HG02885 (cell line): ENCODE measurements around the gene KLK7.
"Not testable (repeated sequence)": the region's sequence is repeated elsewhere in the genome, so short reads cannot be mapped to it uniquely, and the experiment has no call there.

ENCODE experiments used
- ATAC-seq: cut with Tn5 transposase; IDR thresholded peaks from one replicate; pipeline ENCODE4 v1.9.1; 2021; ENCODE audit warnings: mild to moderate bottlenecking; ENCODE audit not compliant: unreplicated experiment, poor library complexity

The KLK7 gene

DNA sequence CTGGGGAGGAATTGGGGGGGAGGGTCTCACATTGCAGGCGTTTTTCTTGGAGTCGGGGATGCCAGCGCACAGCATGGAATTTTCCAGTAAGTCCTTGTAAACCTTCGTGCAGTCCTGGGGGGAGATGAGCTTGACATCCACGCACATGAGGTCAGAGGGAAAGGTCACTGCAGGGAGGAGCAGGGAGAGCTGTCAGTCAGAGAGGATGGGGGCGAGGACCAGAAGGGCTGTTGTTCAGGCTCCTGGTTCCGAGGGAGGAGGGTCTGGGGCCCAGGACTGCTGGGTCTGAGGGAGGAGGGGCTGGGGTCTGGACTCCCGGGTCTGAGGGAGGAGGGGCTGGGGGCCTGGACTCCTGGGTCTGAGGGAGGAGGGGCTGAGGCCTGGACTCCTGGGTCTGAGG lies 4.0 kb downstream of the KLK7 start:
- no peak for ATAC-seq

DNA sequence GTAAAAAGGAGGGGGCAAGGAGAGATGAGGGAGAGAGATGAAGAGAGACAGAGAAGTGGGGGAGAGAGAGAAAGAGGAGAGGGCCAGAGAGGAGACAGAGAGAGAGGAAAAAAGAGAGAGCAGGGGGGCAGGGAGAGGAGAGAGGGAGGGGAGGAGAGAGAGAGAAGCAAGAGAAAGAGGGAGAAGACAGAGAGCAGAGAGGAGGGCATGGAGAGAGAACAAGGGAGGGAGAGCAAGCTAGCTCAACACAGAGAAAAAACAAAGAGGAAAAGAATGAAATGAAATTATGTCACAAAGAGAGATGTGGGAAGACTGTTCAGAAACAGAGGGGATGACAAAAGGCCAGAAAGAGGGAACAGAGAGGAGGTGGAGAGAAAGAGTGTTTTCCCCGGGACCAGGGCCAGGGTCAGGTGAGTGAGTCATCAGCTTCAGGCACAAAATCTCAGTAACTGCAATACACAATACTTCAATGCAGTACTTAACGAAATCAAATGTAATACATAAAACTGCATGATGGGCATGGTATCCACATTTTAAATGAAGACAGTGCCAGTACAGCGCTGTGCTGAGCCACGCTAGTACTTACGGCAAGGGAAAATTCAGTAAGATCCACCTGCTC lies 4.8 kb downstream of the KLK7 start:
- no peak for ATAC-seq

DNA sequence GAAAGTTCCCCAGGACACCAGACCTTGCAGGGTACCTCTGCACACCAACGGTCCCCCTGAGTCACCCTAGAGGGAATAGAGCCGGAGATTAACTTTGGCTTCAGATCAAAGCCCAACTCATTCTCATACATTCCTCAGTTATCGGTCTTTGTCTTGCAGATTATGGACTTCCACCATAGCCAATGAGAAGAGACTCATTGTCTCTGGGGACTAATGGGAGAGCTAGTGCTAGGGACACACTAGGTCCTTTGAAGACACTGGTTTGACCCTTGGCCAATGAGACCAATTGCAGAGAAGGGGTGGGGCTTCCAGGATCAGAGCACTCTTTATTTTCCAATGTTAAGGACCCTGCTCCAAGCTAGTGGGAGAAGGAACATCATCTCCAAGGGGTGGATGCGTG lies 6.1 kb downstream of the KLK7 start:
- ATAC-seq = no peak

DNA sequence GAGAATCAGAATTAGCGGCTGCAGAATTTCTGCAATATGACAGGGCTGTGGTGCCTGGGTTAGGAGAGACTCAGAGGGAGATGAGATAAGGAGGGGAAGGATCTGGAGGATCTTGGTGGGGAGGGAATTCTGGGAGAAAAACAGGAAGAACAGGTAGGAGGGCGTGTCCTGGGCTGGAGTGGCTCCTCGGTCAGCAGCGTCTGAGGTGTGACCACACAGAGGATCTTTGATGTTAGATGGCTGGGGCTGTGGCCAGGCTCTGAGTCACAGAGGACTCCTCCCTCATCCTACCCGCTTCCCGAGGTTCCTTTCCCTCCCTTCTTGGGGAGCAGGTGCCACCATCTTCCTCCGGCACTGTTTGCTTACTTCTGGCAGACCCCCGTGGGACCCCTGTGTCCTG lies 8.0 kb downstream of the KLK7 start:
- ATAC-seq = no peak

DNA sequence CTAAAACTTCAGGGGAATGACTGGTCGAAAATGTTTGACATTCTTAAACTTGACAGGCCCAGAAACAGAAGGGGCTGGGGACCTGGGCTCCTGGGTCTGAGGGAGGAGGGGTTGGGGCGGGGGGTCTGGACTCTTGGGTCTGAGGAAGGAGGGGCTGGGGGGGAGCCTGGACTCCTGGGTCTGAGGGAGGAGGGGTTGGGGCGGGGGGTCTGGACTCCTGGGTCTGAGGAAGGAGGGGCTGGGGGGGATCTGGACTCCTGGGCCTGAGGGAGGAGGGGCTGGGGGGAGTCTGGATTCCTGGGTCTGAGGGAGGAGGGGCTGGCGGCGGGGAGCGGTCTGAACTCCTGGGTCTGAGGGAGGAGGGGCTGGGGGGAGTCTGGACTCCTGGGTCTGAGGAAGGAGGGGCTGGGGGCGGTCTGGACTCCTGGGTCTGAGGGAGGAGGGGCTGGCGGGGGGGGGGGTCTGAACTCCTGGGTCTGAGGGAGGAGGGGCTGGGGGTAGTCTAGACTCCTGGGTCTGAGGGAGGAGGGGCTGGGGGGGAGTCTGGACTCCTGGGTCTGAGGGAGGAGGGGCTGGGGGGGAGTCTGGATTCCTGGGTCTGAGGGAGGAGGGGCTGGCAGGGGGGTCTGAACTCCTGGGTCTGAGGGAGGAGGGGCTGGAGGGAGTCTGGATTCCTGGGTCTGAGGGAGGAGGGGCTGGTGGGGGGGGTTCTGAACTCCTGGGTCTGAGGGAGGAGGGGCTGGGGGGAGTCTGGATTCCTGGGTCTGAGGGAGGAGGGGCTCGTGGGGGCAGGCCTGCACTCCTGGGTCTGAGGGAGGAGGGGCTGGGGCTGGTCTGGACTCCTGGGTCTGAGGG lies 8.8 kb downstream of the KLK7 start:
- no peak for ATAC-seq

DNA sequence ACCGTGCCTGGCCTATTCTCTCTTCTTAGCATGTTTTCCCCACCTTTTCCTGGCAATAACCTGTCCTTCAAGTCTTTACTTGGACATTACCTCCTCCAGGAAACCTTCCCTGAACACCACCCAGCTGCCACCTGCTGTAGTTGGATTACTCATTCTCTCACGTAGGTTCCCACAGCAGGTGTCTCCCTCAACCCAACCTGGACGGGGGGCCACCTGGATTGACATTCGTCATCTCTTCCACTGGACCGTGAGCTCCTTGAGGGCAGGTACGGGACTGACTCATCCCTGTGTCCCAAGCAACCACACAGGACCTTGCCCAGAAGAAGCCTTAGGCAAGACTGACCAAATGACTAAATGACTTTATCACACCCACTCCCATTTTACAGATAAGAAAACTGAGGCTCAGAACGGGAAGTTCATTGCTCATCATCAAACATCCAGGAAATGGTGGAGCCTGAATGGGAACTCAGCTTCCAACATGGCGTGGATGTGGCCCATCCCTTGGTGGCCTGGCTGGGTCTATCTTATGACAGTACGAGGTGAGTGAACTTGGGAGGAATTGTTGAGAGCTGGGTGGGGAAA lies 10.8 kb downstream of the KLK7 start:
- no peak for ATAC-seq

DNA sequence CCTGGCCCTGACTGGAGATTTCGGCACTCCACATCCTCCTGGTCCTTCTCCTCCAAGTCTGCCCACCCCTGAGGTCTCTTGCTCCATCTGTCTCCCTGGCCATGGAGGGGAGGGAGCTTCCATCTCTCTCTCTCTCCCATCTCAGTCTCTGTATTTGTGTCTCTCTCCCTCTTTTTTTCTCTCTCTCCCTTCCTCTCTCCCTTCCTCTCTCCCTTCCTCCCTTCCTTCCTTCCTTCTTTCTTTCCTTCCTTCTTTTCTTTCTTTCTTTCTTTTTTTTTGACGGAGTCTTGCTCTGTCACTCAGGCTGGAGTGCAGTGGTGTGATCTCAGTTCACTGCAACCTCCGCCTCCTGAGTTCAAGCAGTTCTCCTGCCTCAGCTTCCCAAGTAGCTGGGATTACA lies 13.9 kb downstream of the KLK7 start:
- not testable (repeated sequence) for ATAC-seq

DNA sequence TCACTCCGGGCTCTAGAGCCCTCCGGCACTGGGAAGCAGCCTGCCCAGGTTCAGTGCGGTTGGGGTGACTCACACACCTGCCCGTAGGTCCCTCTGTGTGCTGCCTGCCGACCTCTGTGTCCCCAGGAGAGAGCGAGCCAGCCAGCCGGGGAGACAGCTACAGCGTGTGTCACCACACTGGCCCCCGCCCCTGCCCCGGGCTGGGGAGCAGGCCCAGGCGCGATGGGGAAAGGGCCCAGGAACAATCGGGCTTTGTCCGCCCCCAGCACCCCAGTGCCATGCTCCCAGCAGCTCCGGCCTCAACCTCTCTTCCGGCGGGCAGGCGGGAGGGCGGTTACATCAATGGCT lies 14.3 kb downstream of the KLK7 start, which contains the start of gene KLK6:
Gene KLK6, minus strand, starts transcription at position 179 of the 348 bp plus-strand sequence. CDS start 1,487 bp downstream, outside the sequence.
- ATAC-seq = no peak

DNA sequence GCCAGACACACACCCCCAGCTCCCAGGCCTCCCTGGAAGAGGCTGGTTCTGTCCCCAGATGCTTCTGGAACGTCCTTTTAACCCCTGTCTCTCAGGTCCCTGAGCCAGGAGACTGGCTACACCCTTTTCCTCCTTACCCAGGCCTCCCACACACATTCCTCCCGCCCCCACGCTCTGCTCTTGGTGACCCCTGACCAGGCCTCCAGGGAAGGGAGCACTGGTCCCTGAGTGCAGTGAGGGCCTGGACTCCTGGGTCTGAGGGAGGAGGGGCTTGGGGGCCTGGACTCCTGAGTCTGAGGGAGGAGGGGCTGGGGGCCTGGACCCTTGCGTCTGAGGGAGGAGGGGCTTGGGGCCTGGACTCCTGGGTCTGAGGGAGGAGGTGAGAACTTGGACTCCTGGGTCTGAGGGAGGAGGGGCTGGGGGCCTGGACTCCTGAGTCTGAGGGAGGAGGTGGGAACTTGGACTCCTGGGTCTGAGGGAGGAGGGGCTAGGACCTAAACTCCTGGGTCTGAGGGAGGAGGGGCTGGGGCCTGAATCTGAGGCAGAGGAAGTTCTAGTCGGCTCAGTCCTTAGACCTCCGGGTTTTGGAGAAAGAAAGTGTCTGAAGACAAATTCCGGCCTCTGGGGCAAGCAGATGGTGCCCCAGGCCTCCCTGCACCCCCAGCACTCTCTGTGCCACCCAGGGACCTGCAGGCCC lies 14.9 kb downstream of the KLK7 start:
- ATAC-seq = no peak

DNA sequence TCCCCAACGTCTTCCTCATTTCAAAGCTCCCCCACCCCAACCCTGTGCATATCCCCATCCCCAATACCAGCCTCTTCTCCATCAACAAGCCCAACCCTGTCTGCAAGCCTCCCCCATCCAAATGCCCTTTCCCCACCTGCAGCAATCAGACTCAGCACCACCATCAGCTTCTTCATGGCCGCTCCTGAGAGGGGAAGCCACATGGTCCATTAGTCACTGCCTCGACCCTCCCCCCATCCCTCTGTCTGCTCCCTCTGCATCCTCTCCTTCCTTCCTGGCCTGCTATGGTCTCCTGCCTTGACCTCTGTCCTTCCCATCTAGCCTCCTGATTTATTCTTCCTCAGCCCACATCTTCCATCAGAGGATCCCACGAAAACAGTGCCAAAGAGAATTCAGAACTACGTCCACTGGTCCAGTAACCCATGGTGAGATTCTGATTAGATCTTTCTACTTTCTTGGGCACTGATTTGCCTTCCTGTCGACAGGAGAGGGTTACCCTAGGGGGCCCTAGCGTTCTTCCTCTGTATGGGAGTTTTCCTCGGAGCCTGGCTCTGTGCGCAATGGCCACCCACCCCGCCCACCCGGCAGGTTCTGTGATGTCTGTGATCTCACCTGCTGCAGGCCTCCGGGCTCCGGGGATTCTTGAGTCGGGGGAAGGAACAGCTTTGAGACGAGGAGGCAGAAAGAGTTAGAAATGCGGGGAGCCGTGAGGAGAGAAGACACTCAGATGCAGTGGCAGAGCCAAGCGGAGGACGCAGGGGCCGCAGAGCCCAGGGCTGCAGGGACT lies 15.6 kb downstream of the KLK7 start:
- ATAC-seq = no peak

DNA sequence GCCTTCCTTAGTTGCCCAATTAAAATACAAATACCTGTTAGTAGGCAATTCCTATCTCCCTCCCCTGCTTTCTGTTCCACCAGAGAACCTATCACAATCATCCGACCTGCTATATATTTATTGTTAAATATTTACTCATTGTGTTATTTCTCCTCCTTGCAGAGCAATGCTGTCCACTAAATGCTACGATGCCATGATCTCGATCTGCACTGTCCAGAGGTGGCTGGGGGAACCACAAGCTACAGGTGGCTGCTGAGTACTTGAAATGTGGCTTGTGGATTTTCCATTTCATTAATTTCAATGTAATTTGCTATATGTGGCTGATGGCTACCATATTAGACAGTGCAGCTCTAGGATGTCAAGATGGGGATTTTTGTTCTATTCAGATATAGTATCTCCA lies 19.5 kb downstream of the KLK7 start:
- ATAC-seq = no peak

DNA sequence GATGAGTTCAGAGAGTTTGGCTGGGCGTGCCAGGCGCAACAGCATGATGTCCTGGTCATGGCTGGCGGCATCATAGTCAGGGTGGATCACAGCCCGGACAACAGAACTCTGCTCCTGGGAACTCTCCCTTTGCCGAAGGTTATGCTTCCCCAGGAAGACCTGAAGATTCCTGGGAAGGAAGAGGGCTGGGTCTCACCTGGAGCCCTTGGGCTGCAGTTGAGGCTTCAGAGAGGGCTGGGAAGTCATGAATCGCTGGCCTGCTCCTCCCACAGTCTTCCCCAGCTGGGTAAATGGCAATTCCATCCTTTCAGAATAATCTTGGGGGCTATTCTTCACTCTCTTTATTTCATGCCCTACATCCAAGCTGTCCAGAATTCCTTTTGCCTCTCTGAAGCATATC lies 20.3 kb downstream of the KLK7 start:
- no peak for ATAC-seq

DNA sequence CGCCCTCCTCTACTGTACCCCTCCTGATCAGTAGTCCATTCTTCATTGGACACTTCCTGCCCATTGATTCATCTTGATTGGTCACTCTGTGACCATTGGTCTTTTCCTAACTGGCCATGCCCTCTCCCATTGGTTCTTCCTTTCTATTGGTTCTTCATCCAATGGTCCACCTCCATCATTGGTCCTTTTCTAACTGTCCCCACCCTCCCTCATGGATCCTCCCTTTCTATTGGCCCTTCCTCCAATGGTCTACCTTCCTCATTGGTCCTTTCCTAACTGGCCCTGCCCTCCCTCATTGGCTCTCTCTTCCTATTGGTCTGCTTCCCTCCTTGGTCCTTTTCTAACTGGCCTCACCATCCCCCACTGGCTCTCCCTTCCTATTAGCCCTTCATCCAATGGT lies 21.5 kb downstream of the KLK7 start:
- ATAC-seq = no peak

DNA sequence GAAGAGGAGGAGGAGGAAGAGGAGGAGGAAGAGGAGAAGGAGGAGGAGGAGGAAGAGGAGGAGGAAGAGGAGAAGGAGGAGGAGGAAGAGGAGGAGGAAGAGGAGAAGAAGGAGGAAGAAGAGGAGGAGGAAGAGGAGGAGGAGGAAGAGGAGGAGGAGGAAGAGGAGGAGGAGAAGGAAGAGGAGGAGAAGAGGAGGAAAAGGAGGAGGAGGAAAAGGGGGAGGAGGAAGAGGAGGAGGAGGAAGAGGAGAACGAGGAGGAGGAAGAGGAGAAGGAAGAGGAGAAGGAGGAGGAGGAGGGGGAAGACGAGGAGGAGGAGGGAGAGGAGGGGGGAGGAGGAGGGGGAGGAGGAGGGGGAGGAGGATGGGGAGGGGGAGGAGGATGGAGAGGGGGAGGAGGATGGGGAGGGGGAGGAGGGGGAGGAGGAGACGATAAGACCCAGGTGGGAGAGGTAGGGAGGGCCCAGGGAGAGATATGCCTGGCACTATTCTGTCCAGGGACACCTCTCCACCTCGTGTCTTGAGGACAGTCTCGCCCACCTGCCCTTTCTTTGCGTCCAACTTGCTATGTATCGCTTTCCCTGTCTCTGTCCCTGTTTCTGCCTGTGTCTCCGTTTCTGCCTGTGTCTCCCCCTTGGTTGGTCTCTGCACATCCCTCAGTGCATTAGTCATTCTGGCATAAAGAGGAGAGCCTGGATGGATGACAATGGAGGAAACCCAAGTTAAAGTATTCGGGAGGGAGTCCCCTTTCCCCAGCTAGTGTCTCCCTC lies 23.8 kb downstream of the KLK7 start:
- ATAC-seq = no peak

DNA sequence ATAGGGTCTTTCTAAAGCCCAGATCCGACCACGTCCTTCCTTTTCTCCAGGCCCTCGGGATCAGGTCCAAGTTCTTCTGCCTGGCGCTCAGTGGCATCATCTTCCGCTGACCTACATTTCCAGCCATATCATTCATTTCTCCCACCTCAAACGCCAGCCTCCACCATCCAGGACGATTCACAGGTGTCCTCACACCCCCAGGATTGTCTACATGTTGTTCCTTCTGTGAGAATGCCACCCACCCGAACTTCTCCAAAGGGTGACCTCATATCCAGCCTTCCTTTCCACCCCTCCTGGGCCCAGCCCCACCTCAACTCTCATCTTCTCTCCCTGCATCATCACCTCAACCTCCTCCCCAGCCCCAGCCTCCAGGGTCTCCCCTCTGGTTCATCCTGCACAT lies 26.1 kb downstream of the KLK7 start:
- no peak for ATAC-seq

DNA sequence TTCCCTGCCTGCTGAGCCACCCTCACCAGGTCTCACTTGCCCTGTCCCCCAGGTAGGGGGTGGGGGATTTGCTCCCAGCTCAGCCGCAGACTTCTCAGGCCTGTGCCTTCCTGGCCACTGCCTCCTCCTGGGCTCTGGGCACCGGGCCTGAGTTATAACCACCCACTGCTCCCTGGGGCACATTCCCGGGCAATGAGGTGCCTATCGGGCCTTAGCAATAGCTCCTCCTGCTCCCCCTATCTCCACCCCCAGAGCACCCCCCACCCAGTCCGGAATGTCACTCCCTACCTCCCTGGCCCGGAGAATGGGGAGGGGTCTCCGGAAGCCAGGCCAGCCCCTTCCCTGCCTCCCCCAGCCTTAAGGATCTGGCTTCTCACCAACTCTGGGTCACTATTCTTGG lies 30.8 kb downstream of the KLK7 start, which contains the start of gene KLK5:
Gene KLK5, minus strand, starts transcription at position 129 of the 400 bp plus-strand sequence. CDS start 381 bp downstream, outside the sequence.
- ATAC-seq = no peak

DNA sequence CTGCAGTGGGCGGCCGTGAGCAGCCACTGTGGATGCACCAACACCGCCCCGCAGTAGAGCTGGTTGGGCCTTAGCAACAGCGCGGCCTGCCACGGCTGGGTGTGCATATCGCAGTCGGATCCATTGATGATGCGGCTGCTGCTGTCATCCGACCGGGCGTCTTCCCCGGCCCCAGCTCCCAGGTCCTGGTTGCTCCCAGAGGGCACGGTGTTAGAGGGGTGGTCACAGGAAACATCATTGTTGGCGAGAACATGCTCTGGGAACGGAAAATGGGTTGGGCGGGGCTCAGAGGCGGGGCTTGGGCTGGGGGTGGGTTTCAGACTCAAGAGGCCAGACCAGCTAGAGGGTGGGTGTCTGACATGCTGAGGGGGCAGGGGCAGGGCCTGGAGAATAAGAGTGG lies 33.9 kb downstream of the KLK7 start:
- no peak for ATAC-seq

DNA sequence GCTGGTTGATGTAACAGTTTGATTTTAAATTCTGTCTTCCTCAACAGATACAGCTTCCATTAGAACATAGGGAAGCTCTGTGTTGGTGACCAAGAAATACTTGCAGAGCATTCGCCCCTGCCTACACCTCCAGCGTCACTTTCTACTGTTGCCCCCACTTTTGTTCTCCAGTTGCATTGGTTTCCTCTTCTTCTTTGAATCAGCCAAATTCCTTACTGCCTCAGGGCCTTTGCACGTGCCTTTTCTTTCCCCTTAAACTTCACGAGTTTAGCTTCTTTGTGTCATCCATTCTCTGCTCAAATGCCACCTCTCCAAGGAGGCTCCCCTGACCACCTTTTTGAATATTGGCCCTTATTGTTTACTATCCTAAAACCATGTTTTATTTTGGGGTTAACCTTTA lies 36.6 kb downstream of the KLK7 start:
- no peak for ATAC-seq

DNA sequence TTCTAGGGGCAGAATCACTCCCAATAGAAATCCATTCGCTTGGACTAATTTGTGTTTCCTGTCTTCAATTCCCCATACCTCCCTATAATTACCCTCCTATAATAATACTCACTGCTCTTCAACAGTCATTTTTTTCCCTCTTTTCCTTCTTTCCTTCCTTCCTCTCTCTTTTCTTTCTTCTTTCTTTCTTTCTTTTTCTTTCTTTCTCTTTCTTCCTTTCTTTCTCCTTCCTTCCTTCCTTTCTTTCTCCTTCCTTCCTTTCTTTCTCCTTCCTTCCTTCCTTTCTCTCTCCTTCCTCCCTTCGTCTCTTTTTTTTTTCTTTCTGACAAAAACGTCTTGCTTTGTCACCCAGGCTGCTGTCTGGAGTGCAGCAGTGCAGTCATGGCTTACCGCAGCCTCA lies 38.9 kb downstream of the KLK7 start:
- no peak for ATAC-seq
